WI38 (cell line): ENCODE results near the gene MRGPRX3.

ENCODE experiments used
- H3K4me3 ChIP-seq: 2 replicates; pipeline ENCODE4 v1.5.1; 2011; ENCODE audit warnings: low read depth, mild to moderate bottlenecking, control low read depth, low read length
- TF ChIP-seq, protein P1 (sequence below): IDR thresholded peaks from 2 replicates; pipeline ENCODE4 v1.5.1; 2012; ENCODE audit warnings: low read depth, mild to moderate bottlenecking, control low read depth, low read length

The MRGPRX3 gene

GRCh38 chr11:18137186-18137800 lies 4.9 kb downstream of the MRGPRX3 start:
- H3K4me3 ChIP-seq = no peak overlapping the region
- TF ChIP-seq, protein P1, sequence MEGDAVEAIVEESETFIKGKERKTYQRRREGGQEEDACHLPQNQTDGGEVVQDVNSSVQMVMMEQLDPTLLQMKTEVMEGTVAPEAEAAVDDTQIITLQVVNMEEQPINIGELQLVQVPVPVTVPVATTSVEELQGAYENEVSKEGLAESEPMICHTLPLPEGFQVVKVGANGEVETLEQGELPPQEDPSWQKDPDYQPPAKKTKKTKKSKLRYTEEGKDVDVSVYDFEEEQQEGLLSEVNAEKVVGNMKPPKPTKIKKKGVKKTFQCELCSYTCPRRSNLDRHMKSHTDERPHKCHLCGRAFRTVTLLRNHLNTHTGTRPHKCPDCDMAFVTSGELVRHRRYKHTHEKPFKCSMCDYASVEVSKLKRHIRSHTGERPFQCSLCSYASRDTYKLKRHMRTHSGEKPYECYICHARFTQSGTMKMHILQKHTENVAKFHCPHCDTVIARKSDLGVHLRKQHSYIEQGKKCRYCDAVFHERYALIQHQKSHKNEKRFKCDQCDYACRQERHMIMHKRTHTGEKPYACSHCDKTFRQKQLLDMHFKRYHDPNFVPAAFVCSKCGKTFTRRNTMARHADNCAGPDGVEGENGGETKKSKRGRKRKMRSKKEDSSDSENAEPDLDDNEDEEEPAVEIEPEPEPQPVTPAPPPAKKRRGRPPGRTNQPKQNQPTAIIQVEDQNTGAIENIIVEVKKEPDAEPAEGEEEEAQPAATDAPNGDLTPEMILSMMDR = no peak

DNA sequence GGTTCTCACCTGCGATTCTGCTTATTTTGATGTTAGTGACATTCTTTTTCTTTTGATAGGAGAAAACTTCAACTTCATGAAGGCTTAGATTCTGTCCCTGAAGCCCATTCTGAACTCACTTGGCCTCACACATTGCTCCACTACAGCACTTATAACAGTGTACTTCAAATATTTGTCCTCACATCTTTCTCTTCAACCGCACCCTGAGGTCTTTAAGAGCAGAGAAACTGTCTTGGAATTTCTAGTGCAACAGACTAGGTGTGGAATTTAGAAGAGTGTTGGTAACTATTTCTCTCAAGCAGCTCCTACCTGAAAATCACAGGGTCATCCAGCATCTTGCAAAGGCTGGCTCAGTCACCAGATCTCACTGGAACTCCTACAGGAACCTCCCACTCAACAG lies 7.8 kb downstream of the MRGPRX3 start:
- TF ChIP-seq, protein P1 = no peak
- H3K4me3 ChIP-seq = no peak overlapping the region

GRCh38 chr11:18144243-18144642 lies 11.9 kb downstream of the MRGPRX3 start:
- no peak overlapping the region for H3K4me3 ChIP-seq
- TF ChIP-seq, protein P1 = no peak

DNA sequence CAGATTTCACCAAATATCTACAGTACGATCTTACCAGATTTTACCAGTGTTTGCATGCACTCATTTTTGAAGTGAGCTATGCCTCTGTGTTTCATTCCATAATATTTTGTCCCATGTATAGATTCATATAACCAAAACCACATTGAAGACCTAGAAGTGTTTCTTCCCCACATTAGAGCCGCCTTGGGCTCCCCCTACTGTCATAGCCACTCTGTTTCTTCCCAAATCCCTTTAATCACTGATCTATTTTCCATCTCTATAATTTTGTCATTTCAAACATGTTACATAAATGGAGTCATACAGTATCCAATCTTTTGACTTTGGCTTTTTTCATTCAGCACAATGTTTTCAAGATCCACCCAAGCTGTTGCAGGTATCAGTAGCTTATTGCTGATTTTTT lies 12.7 kb downstream of the MRGPRX3 start:
- TF ChIP-seq, protein P1 = no peak
- no peak overlapping the region for H3K4me3 ChIP-seq

- TF ChIP-seq, protein P1 = no peak
- H3K4me3 ChIP-seq = no peak overlapping the region
Measured at GRCh38 chr11:18145837-18146236, 13.5 kb downstream of the MRGPRX3 start.

DNA sequence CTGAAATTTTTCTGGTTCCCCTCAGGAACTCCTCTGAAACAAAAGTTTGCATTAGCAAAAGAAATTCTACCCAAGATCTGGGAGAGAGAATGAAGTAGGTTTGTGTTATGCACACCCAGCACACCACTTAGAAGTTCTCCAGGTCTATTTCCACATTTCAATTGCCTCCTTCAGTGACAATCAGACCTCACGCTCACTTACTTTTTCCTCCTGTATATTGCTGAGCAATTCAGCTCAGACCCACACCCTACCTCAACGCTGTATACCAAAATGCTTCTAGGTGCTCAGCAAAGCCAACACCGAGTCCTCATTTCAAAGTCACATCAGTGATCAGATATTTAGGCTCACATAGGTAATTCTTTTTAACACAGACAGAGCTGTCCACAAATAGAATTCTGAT lies 19.2 kb downstream of the MRGPRX3 start:
- TF ChIP-seq, protein P1 = no peak
- no peak overlapping the region for H3K4me3 ChIP-seq

DNA sequence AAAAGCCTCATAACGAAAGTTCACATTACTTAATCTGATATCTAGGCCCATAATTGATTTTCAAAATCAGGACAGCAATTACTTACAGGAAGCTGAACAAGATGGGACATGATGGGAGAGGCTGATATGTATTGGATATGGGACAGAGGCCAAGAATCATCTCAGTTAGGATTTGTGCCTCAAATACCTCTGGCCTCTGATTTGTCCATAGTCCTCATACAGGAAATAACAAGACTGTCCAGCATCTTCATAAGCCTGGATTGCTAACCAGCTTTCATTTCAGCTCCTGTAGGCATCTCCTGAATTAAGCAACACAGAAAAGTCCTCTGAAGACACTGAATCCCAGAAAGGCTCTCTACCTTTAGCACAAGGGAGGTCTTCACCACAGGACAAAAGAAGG lies 36.0 kb downstream of the MRGPRX3 start:
- H3K4me3 ChIP-seq = no peak overlapping the region
- TF ChIP-seq, protein P1 = no peak
